Ishikawa (cell line): ENCODE results near the gene AHNAK2.

Experiments
- CEBPB ChIP-seq: IDR thresholded peaks from 2 replicates; pipeline ENCODE4 v1.6.1; 2012
- CREB1 ChIP-seq: IDR thresholded peaks from 2 replicates; pipeline ENCODE4 v1.6.1; 2012; ENCODE audit warnings: low read depth
- EGR1 ChIP-seq: IDR thresholded peaks from 2 replicates; pipeline ENCODE4 v1.6.1; 2012
- EP300 ChIP-seq: IDR thresholded peaks from 2 replicates; pipeline ENCODE4 v1.6.1; 2012; ENCODE audit warnings: borderline replicate concordance
- FOXM1 ChIP-seq: IDR thresholded peaks from 2 replicates; pipeline ENCODE4 v1.6.1; 2012; ENCODE audit warnings: low read depth, borderline replicate concordance
- MAX ChIP-seq: IDR thresholded peaks from 2 replicates; pipeline ENCODE4 v1.6.1; 2012
- NFIC ChIP-seq: IDR thresholded peaks from 2 replicates; pipeline ENCODE4 v1.6.1; 2012
- RAD21 ChIP-seq: IDR thresholded peaks from 2 replicates; pipeline ENCODE4 v1.6.1; 2012; ENCODE audit warnings: low read depth
- REST ChIP-seq: IDR thresholded peaks from 2 replicates; pipeline ENCODE4 v1.6.1; 2012; ENCODE audit warnings: low read depth, mild to moderate bottlenecking
- TAF1 ChIP-seq: IDR thresholded peaks from 2 replicates; pipeline ENCODE4 v1.6.1; 2012; ENCODE audit warnings: low read depth, mild to moderate bottlenecking
- TCF12 ChIP-seq: IDR thresholded peaks from 2 replicates; pipeline ENCODE4 v1.6.1; 2012; ENCODE audit warnings: low read depth
- TEAD4 ChIP-seq: IDR thresholded peaks from 2 replicates; pipeline ENCODE4 v1.6.1; 2012
- USF1 ChIP-seq: IDR thresholded peaks from 2 replicates; pipeline ENCODE4 v1.6.1; 2012
- YY1 ChIP-seq: IDR thresholded peaks from 2 replicates; pipeline ENCODE4 v1.6.1; 2012; ENCODE audit warnings: low read depth
- ZBTB7A ChIP-seq: IDR thresholded peaks from 2 replicates; pipeline ENCODE4 v1.6.1; 2012; ENCODE audit warnings: low read depth

AHNAK2 gene

GRCh38 chr14:104977681-104978653 lies at the start of gene AHNAK2:
Gene AHNAK2 (minus strand): TSS chr14:104978374. CDS start chr14:104978237, 137 bp downstream.
- TF ChIP-seq NFIC = 0 out of 2 replicates have a peak, but pooled peaks have one; percentile 17
- TF ChIP-seq YY1 = no peak
- TF ChIP-seq CEBPB = no peak
- TF ChIP-seq REST = no peak
- no peak for TF ChIP-seq EP300
- TF ChIP-seq MAX = peak; percentile 8
- no peak for TF ChIP-seq TCF12
- TF ChIP-seq USF1 = no peak
- peak; percentile 83; the same call in 1 of the 2 replicates for TF ChIP-seq TAF1
- no peak for TF ChIP-seq FOXM1
- TF ChIP-seq TEAD4 = no peak

DNA sequence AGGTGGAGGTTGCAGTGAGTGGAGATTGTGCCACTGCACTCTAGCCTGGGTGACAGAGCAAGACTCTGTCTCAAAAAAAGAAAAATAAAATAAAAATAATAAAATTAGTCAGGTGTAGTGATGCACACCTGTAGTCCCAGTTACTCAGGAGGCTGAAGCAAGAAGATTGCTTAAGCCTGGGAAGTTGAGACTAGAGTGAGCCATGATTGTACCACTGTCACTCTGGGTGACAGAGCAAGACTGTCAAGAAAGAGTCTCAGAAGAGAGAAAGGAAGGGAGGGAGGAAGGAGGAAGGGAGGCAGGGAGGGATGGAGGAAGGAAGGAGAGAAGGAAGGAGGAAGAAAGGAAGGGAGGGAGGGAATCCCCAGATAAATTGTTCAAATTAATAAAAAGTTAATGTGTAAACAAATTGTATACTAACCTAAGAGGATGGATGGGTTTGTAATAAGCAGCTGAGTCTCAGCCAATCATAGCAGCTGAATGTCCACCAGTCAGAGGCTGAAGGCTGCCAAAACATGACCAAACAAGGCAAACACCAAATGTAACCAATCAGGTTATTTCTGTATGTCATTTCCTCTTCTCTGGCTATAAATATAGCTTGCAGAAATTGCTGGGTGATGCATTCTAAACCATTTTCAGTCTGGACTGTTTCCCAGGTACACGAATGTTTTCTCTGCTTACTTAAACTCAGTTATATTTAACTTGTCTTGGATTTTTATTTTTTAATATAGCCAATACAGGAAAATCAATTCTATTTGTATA lies 48.8 kb upstream of the AHNAK2 start:
- no peak for TF ChIP-seq NFIC
- no peak for TF ChIP-seq EP300
- TF ChIP-seq MAX = no peak
- no peak for TF ChIP-seq YY1

DNA sequence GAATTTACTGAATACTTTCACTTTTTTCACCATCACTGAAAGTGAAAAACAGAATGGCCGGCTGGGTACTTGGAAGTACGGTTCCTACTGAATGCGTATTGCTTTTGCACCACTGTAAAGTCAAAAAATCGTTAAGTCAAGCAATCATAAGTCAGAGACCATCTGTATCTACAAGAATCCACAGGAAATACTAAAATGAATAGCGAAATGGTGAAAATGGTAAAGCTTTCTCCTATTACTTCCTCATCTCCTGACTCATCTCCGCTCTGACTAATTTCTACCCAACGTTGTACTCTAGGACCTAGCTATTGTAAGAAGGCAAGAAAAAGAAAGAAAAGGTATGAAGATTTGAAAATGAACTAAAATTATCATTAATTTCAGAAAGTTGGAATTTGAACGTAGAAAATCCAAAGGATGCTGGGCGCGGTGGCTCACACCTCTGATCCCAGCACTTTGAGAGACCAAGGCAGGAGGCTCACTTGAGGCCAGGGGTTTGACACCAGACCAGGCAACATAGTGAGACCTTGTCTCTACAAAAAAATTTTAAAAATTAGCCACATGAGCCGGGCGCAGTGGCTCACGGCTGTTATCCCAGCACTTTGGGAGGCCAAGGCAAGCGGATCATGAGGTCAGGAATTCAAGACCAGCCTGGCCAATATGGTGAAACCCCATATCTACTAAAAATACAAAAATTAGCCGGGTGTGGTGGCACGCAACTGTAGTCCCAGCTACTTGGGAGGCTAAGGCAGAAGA lies 48.0 kb upstream of the AHNAK2 start:
- no peak for TF ChIP-seq EP300
- TF ChIP-seq EGR1 = no peak
- no peak for TF ChIP-seq YY1
- no peak for TF ChIP-seq TCF12
- no peak for TF ChIP-seq NFIC
- no peak for TF ChIP-seq TEAD4

DNA sequence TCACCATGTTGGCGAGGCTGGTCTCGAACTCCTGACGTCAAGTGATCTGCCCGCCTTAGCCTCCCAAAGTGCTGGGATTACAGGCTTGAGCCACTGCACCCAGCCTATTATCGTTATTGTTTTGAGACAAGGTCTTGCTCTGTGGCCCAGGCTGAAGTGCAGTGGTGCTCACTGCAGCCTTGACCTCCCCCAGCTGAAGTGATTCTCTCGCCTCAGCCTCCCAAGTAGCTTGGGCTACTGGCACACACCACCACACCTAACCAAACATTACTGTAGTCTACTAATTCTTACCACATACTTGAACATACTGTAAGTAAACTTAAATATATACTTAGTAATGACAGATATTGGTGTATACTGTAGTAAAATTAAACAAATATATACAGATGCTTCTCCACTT lies 47.3 kb upstream of the AHNAK2 start:
- TF ChIP-seq CREB1 (no peak), MAX (no peak), TCF12 (no peak), TAF1 (no peak), REST (no peak), RAD21 (no peak), NFIC (no peak), YY1 (no peak)

- TF ChIP-seq ZBTB7A (no peak), RAD21 (no peak), YY1 (no peak), CREB1 (no peak), TEAD4 (no peak), MAX (no peak), CEBPB (no peak), USF1 (no peak), REST (no peak), TCF12 (no peak)
Observed at GRCh38 chr14:105023791-105024480, 45.8 kb upstream of the AHNAK2 start.
